ENCODE measurements around the gene HIVEP3.
A peak's percentile ranks its signal among the peaks of the same experiment; 100 is the strongest.

HIVEP3 gene

DNA sequence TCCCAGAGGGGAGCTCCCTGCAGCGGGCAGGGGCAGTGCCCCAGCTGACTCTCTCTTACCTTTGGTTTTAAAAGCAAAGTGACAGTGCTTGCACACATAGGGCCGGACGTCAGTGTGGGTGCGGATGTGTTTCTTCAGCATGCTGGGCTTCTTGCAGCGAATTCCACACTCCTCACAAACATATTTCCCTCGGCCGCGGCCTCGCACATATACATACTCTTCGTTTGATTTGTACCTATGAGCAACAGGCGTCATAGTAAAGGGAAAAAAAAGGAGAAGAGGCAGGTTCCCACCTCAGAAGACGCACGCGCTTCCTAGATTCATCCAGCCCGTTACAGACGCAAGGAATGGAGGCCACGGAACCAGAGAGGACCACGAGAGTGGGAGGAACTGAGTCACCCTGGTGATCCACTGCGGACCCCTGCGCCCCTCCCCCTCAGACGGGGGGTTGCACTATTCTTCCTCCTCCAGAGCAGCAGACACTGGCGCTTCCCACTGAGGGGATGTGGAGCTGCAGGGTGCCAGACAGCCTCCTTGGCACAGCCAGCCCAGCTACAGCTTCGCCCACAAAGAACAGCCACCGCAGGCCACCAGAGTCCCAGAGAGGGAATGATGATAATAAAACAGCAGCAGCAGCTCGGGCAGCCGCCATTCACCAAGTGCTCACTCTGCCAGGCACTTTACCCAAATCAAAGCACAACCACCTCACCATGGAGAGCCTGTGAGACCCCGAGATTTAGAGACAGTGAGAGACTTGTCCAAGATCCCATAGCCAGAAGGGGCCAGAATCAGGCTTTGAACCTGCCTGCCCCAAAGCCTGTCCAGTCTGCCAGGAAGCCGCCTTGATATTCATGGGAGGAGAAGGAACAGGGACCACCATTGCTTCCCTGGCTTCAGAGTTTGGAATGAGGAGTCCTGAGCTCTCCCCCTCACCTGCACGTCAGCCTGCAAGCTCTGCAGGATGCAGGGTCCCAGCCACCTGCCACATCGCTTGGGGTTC lies 393.7 kb downstream of the HIVEP3 start:
- ChIA-PET CTCF (interaction anchor here (1.0 to 1.7 kb wide), 2 partner anchors 9 to 12 kb away, joined by 5 to 16 read pairs; no protein-coding TSS in a partner anchor), POLR2A (no interaction called here)
- Histone ChIP-seq H3K27ac (ENCODE audit: extremely low read depth, low read depth, low read length) (no peak overlapping the region), H3K4me1 (ENCODE audit: control insufficient read depth, insufficient read depth, low read length) (no peaks in the 10 kb centered on the region), H3K9me3 (ENCODE audit: control insufficient read depth, insufficient read depth, low read depth, low read length) (no peaks in the 10 kb centered on the region), H3K4me3 (ENCODE audit: low read depth, low read length) (no peak overlapping the region), H3K36me3 (ENCODE audit: control insufficient read depth in 2 of 2, insufficient read depth in 1 of 2, low read length in 2 of 2) (no peaks in the 10 kb centered on the region)
- TF ChIP-seq SCRT2 (tag by site-specific recombination; IDR thresholded peaks at IDR 0.05) (peak; percentile 29; the same call in 1 of the 2 replicates), ZIC2 (tag by site-specific recombination; IDR thresholded peaks at IDR 0.05) (0 out of 2 replicates have a peak, but pooled peaks have one; percentile 16), ZXDB (tag by site-specific recombination; IDR thresholded peaks at IDR 0.05) (no peak)

DNA sequence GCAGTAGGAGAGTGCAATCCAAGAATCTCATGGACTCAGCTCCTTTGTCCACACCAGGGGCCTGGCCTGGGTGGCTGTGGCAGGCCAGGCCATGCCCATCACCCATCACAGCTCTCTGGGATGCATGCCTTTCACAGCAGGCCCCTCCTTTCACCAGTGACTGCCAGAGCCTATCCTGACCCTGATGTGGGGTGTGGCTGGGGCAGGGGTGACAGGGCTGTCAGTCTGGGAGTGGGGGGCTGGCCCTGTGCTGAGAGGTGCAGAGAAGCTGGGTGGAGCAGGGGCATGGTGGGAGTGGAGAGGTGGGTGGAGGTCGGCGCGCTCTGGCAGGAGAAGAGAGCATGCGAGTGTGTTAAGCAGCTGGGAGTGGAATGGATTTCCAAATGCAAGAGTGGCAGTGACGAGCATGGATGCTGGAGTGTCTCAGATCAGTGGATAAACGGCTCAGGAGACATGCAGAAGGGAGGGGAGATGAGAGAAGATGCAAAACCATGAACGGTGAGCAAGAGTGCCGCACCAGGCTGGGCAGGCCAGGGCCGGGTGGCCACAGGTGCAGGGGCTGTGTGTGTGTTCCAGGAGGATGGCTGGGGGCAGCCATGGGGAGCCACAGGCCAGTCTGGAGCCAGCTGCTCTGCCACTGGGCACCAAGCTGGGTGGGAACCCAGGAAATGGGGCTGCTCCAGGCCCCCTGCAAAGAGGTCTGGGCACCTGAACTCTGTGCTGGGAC lies 394.6 kb downstream of the HIVEP3 start:
- Histone ChIP-seq H3K27ac (ENCODE audit: extremely low read depth, low read depth, low read length) (no peak overlapping the region), H3K36me3 (ENCODE audit: control insufficient read depth in 2 of 2, insufficient read depth in 1 of 2, low read length in 2 of 2) (no peaks in the 10 kb centered on the region), H3K9me3 (ENCODE audit: control insufficient read depth, insufficient read depth, low read depth, low read length) (no peaks in the 10 kb centered on the region), H3K4me3 (ENCODE audit: low read depth, low read length) (no peak overlapping the region), H3K4me1 (ENCODE audit: control insufficient read depth, insufficient read depth, low read length) (no peaks in the 10 kb centered on the region)
- no peak for TF ChIP-seq SP3 (tag by site-specific recombination; IDR thresholded peaks at IDR 0.05)
- peak; percentile 37; the same call in 1 of the 2 replicates for TF ChIP-seq EGR2 (tag by site-specific recombination; IDR thresholded peaks at IDR 0.05; ENCODE audit: low read depth)
- TF ChIP-seq ZNF423 (tag by site-specific recombination; IDR thresholded peaks at IDR 0.05) = no peak
- TF ChIP-seq ZFHX2 (tag by site-specific recombination; conservative IDR thresholded peaks at IDR 0.05) = peak; percentile 37
- TF ChIP-seq, protein P1, sequence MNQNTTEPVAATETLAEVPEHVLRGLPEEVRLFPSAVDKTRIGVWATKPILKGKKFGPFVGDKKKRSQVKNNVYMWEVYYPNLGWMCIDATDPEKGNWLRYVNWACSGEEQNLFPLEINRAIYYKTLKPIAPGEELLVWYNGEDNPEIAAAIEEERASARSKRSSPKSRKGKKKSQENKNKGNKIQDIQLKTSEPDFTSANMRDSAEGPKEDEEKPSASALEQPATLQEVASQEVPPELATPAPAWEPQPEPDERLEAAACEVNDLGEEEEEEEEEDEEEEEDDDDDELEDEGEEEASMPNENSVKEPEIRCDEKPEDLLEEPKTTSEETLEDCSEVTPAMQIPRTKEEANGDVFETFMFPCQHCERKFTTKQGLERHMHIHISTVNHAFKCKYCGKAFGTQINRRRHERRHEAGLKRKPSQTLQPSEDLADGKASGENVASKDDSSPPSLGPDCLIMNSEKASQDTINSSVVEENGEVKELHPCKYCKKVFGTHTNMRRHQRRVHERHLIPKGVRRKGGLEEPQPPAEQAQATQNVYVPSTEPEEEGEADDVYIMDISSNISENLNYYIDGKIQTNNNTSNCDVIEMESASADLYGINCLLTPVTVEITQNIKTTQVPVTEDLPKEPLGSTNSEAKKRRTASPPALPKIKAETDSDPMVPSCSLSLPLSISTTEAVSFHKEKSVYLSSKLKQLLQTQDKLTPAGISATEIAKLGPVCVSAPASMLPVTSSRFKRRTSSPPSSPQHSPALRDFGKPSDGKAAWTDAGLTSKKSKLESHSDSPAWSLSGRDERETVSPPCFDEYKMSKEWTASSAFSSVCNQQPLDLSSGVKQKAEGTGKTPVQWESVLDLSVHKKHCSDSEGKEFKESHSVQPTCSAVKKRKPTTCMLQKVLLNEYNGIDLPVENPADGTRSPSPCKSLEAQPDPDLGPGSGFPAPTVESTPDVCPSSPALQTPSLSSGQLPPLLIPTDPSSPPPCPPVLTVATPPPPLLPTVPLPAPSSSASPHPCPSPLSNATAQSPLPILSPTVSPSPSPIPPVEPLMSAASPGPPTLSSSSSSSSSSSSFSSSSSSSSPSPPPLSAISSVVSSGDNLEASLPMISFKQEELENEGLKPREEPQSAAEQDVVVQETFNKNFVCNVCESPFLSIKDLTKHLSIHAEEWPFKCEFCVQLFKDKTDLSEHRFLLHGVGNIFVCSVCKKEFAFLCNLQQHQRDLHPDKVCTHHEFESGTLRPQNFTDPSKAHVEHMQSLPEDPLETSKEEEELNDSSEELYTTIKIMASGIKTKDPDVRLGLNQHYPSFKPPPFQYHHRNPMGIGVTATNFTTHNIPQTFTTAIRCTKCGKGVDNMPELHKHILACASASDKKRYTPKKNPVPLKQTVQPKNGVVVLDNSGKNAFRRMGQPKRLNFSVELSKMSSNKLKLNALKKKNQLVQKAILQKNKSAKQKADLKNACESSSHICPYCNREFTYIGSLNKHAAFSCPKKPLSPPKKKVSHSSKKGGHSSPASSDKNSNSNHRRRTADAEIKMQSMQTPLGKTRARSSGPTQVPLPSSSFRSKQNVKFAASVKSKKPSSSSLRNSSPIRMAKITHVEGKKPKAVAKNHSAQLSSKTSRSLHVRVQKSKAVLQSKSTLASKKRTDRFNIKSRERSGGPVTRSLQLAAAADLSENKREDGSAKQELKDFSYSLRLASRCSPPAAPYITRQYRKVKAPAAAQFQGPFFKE (tag by site-specific recombination; IDR thresholded peaks at IDR 0.05; ENCODE audit: borderline replicate concordance) = no peak
- peak; percentile 86 for TF ChIP-seq KLF1 (tag by site-specific recombination; IDR thresholded peaks at IDR 0.05)
- TF ChIP-seq YY1 (tag by site-specific recombination; IDR thresholded peaks at IDR 0.05) = no peak
- CTCF ChIA-PET = interaction anchor here (1.7 kb wide), 1 partner anchor 8 kb away, joined by 16 read pairs; no protein-coding TSS in a partner anchor
- POLR2A ChIA-PET = no interaction called here

DNA sequence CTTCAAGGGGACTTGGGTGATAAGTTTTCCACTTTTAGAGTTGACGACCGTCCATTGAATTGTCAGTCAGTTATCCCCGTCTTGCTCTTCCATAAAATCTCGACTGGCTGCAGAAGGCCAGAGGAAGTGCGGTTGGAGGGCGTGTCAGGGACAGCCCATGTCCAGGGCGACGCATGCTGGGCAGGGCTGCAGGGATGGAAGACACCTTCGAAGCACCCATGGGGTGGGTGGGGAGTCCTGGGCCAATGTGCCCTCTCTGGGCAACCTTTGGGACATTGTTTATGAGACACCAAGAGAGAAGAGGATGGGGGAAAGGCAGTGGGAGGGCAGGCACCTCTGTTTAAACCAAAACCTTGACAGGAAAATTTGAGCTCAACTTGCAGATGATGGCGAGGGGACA lies 395.7 kb downstream of the HIVEP3 start:
- ChIA-PET CTCF (interaction anchor here (1.2 kb wide), 1 partner anchor 9 kb away, joined by 3 read pairs; no protein-coding TSS in a partner anchor), POLR2A (no interaction called here)
- Histone ChIP-seq H3K4me1 (ENCODE audit: control insufficient read depth, insufficient read depth, low read length) (no peaks in the 10 kb centered on the region), H3K4me3 (ENCODE audit: low read depth, low read length) (no peak overlapping the region), H3K36me3 (ENCODE audit: control insufficient read depth in 2 of 2, insufficient read depth in 1 of 2, low read length in 2 of 2) (no peaks in the 10 kb centered on the region), H3K27ac (ENCODE audit: extremely low read depth, low read depth, low read length) (no peak overlapping the region), H3K9me3 (ENCODE audit: control insufficient read depth, insufficient read depth, low read depth, low read length) (no peaks in the 10 kb centered on the region)
- TF ChIP-seq, protein P2, sequence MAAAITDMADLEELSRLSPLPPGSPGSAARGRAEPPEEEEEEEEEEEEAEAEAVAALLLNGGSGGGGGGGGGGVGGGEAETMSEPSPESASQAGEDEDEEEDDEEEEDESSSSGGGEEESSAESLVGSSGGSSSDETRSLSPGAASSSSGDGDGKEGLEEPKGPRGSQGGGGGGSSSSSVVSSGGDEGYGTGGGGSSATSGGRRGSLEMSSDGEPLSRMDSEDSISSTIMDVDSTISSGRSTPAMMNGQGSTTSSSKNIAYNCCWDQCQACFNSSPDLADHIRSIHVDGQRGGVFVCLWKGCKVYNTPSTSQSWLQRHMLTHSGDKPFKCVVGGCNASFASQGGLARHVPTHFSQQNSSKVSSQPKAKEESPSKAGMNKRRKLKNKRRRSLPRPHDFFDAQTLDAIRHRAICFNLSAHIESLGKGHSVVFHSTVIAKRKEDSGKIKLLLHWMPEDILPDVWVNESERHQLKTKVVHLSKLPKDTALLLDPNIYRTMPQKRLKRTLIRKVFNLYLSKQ (tag by site-specific recombination; IDR thresholded peaks at IDR 0.05; ENCODE audit: borderline replicate concordance) = no peak
- TF ChIP-seq ZFP41 (tag by site-specific recombination; IDR thresholded peaks at IDR 0.05; ENCODE audit: borderline replicate concordance) = no peak
- TF ChIP-seq, protein P3, sequence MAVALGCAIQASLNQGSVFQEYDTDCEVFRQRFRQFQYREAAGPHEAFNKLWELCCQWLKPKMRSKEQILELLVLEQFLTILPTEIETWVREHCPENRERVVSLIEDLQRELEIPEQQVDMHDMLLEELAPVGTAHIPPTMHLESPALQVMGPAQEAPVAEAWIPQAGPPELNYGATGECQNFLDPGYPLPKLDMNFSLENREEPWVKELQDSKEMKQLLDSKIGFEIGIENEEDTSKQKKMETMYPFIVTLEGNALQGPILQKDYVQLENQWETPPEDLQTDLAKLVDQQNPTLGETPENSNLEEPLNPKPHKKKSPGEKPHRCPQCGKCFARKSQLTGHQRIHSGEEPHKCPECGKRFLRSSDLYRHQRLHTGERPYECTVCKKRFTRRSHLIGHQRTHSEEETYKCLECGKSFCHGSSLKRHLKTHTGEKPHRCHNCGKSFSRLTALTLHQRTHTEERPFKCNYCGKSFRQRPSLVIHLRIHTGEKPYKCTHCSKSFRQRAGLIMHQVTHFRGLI (tag by site-specific recombination; IDR thresholded peaks at IDR 0.05) = no peak
- TF ChIP-seq ZNF239 (tag by site-specific recombination; IDR thresholded peaks at IDR 0.05) = no peak
- TF ChIP-seq, protein P4, sequence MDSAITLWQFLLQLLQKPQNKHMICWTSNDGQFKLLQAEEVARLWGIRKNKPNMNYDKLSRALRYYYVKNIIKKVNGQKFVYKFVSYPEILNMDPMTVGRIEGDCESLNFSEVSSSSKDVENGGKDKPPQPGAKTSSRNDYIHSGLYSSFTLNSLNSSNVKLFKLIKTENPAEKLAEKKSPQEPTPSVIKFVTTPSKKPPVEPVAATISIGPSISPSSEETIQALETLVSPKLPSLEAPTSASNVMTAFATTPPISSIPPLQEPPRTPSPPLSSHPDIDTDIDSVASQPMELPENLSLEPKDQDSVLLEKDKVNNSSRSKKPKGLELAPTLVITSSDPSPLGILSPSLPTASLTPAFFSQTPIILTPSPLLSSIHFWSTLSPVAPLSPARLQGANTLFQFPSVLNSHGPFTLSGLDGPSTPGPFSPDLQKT (IDR thresholded peaks at IDR 0.05; ENCODE audit: borderline replicate concordance, low read depth, low read length) = no peak
- TF ChIP-seq ZEB2 (tag by site-specific recombination; IDR thresholded peaks at IDR 0.05) = no peak
- no peak for TF ChIP-seq ZNF214 (tag by site-specific recombination; IDR thresholded peaks at IDR 0.05; ENCODE audit: borderline replicate concordance)
- TF ChIP-seq ZNF654 (tag by site-specific recombination; IDR thresholded peaks at IDR 0.05; ENCODE audit: low read depth) = no peak

Measured in HEK293 (cell line).